Activated naive CD4-positive, alpha-beta T cell treated with anti-CD3 and anti-CD28 coated beads, Interleukin-2, amount 10 ng/mL, durations not matched to agents 7 days and 5 days (primary cell): Measurements from ENCODE around the gene TMCC2.
A peak's percentile ranks its signal among the peaks of the same experiment; 100 is the strongest.
"Not testable (repeated sequence)": the region's sequence is repeated elsewhere in the genome, so short reads cannot be mapped to it uniquely, and the experiment has no call there.

Source experiments
- CTCF ChIA-PET: fragments of 350-600 bp; sonication (Branson Sonifier 250); formaldehyde crosslinking; loops from one replicate; lab custom pipeline; 2021; ENCODE audit warnings: antibody characterized with exemption; lab: Charles Lee
- DNase-seq: peaks from one replicate; pipeline ENCODE4 v3.0.0-alpha.2; 2020
- H3K27ac Mint-ChIP-seq: one replicate; pipeline ENCODE4 v1.8.0; 2021; ENCODE audit warnings: mild to moderate bottlenecking, moderate library complexity, mixed read lengths
- H3K27me3 Mint-ChIP-seq: one replicate; pipeline ENCODE4 v1.8.0; 2021; ENCODE audit warnings: mild to moderate bottlenecking, mixed read lengths
- H3K36me3 Mint-ChIP-seq: one replicate; pipeline ENCODE4 v1.8.0; 2021; ENCODE audit warnings: mixed read lengths
- H3K4me1 Mint-ChIP-seq: one replicate; pipeline ENCODE4 v1.8.0; 2021; ENCODE audit warnings: mixed read lengths
- H3K4me3 Mint-ChIP-seq: one replicate; pipeline ENCODE4 v1.8.0; 2021; ENCODE audit warnings: mild to moderate bottlenecking, moderate library complexity, mixed read lengths
- H3K9me3 Mint-ChIP-seq: one replicate; pipeline ENCODE4 v1.8.0; 2021; ENCODE audit warnings: mixed read lengths

Gene TMCC2

DNA sequence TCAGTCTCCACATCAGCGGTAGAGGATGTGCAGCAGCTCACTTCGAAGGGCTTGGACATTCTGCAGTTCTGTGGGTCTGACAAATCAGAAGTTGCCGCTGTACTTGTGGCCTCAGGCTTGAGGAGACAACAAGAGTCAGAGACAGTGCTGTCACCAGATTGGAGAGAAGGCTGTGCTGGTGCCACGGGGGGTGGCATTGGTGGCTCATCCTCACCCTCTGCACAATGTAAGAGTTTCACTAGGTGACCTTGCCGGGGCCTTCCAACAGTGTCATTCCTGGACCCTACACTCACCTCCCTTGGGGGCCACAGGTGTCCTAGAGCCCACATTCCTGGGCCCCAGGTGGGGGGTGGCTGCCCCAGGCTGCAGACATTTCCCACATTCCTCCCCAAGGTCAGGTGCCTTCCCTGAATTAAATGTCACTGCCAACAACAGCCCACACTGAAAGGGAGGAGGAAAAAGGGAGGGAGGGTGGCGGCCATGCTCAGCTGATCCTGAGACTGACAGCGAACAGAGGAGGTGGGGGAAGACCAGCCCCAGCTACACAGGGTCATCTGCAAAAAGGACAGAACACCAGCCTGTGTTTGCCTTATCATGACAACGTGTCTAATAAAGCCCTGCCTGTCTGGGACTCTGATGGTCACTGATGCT, 46.4 kb downstream of the TMCC2 start:
- no peaks in the 10 kb centered on the region for H3K9me3 Mint-ChIP-seq
- CTCF ChIA-PET = interaction anchor here (0.8 to 26.5 kb wide), 21 partner anchors 8 to 287 kb away, joined by 3 to 1108 read pairs (median 4); partner anchors contain the start of genes NUAK2 and TMCC2
- no peak for DNase-seq
- peaks cover 44% of the 10 kb centered on the region for H3K4me1 Mint-ChIP-seq
- H3K4me3 Mint-ChIP-seq = no peak overlapping the region
- peaks cover 32% of the 10 kb centered on the region for H3K27me3 Mint-ChIP-seq
- H3K27ac Mint-ChIP-seq = no peak overlapping the region
- no peaks in the 10 kb centered on the region for H3K36me3 Mint-ChIP-seq

- peak overlapping the region; percentile 79 for H3K27ac Mint-ChIP-seq
- no peak overlapping the region for H3K4me3 Mint-ChIP-seq
- peak; percentile 57 for DNase-seq
- CTCF ChIA-PET = interaction anchor here (0.7 to 26.5 kb wide), 4 partner anchors 12 to 79 kb away, joined by 3 to 1108 read pairs (median 52); partner anchors contain the start of gene NUAK2
- peaks cover 54% of the 10 kb centered on the region for H3K4me1 Mint-ChIP-seq
- peaks cover 4% of the 10 kb centered on the region for H3K36me3 Mint-ChIP-seq
- peaks cover under 1% of the 10 kb centered on the region for H3K9me3 Mint-ChIP-seq
- peaks cover 42% of the 10 kb centered on the region for H3K27me3 Mint-ChIP-seq
These were observed 47.4 kb downstream of the TMCC2 start for GRCh38 chr1:205275133-205275532.

- Mint-ChIP-seq H3K36me3 (peaks cover 6% of the 10 kb centered on the region), H3K27ac (no peak overlapping the region), H3K9me3 (peaks cover 4% of the 10 kb centered on the region), H3K27me3 (peaks cover 46% of the 10 kb centered on the region), H3K4me3 (no peak overlapping the region), H3K4me1 (peaks cover 64% of the 10 kb centered on the region)
- CTCF ChIA-PET = interaction anchor here (0.7 to 26.5 kb wide), 7 partner anchors 11 to 212 kb away, joined by 3 to 1108 read pairs (median 4); partner anchors contain the start of gene NUAK2
- DNase-seq = no peak
These were observed 48.4 kb downstream of the TMCC2 start for GRCh38 chr1:205275916-205276688.

GRCh38 chr1:205276689-205277065, 48.9 kb downstream of the TMCC2 start:
- no peak for DNase-seq
- Mint-ChIP-seq H3K9me3 (peaks cover 4% of the 10 kb centered on the region), H3K27ac (no peak overlapping the region), H3K36me3 (peaks cover 6% of the 10 kb centered on the region), H3K27me3 (peaks cover 46% of the 10 kb centered on the region), H3K4me3 (no peak overlapping the region), H3K4me1 (peaks cover 65% of the 10 kb centered on the region)
- CTCF ChIA-PET = interaction anchor here (1.0 to 26.5 kb wide), 5 partner anchors 10 to 212 kb away, joined by 3 to 1108 read pairs (median 5); partner anchors contain the start of gene NUAK2

DNA sequence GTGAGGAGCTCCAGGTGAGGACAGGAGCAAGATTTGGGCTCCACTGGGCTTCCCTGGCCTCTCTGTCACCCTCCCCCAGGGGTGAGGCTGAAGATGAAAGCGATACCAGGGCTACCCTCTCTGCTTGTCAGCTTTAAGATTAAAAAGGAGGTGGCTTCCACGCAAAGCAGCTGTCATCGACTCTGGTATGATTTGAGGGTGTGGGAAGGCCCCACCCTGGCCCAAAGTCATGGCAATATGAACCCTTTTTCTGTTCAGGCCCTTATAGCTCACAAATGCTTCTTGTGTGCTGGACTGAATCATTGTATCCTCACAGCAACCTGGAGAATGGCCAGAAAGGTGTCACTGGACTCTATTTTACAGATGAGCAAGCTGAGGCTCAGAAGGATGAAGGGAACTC, 52.2 kb downstream of the TMCC2 start:
- H3K4me1 Mint-ChIP-seq = peaks cover 75% of the 10 kb centered on the region
- peaks cover 4% of the 10 kb centered on the region for H3K9me3 Mint-ChIP-seq
- peak overlapping the region; percentile 86 for H3K27ac Mint-ChIP-seq
- DNase-seq = peak; percentile 68
- H3K4me3 Mint-ChIP-seq = peak overlapping the region; percentile 26
- peaks cover 63% of the 10 kb centered on the region for H3K27me3 Mint-ChIP-seq
- peaks cover 14% of the 10 kb centered on the region for H3K36me3 Mint-ChIP-seq
- CTCF ChIA-PET = interaction anchor here (1.0 to 26.5 kb wide), 3 partner anchors 8 to 208 kb away, joined by 4 to 1108 read pairs (median 4); partner anchors contain the start of gene NUAK2

DNA sequence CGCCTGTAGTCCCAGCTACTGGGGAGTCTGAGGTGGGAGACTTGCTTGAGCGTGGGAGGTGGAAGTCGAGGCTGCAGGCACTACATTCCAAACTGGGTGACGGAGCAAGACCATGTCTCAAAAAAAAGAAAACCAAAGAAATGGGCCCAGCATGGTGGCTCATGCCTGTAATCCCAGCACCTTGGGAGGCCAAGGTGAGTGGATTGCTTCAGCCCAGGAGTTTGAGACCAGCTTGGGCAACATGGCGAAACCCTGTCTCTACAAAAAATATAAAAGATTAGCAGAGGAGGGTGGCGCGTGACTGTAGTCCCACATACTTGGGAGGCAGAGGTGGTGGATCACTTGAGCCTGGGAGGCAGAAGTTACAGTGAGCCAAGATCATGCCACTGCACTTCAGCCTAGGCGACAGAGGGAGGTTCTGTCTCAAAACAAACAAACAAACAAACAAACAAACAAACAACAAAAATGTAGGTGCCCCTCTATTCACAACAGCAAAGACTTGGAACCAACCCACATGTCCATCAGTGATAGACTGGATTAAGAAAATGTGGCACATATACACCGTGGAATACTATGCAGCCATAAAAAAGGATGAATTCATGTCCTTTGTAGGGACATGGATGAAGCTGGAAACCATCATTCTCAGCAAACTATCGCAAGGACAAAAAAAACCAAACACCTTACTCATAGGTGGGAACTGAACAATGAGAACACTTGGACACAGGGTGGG, 53.1 kb downstream of the TMCC2 start:
- CTCF ChIA-PET = interaction anchor here (1.6 to 26.5 kb wide), 3 partner anchors 7 to 43 kb away, joined by 4 to 1108 read pairs (median 14); partner anchors contain the start of gene NUAK2
- Mint-ChIP-seq H3K27ac (peak overlapping the region; percentile 86), H3K27me3 (peaks cover 63% of the 10 kb centered on the region), H3K4me1 (peaks cover 76% of the 10 kb centered on the region), H3K36me3 (peaks cover 14% of the 10 kb centered on the region)
- not testable (repeated sequence) for DNase-seq, H3K4me3 Mint-ChIP-seq, H3K9me3 Mint-ChIP-seq

- Mint-ChIP-seq H3K27me3 (peaks cover 54% of the 10 kb centered on the region), H3K4me3 (no peak overlapping the region), H3K36me3 (peaks cover 14% of the 10 kb centered on the region), H3K9me3 (peaks cover 4% of the 10 kb centered on the region), H3K4me1 (peaks cover 91% of the 10 kb centered on the region), H3K27ac (peak overlapping the region; percentile 98)
- CTCF ChIA-PET = interaction anchor here (1.3 to 26.5 kb wide), 3 partner anchors 9 to 40 kb away, joined by 3 to 1108 read pairs (median 98); partner anchors contain the start of gene NUAK2
- DNase-seq = no peak
These were observed 55.8 kb downstream of the TMCC2 start for GRCh38 chr1:205283270-205284147.

DNA sequence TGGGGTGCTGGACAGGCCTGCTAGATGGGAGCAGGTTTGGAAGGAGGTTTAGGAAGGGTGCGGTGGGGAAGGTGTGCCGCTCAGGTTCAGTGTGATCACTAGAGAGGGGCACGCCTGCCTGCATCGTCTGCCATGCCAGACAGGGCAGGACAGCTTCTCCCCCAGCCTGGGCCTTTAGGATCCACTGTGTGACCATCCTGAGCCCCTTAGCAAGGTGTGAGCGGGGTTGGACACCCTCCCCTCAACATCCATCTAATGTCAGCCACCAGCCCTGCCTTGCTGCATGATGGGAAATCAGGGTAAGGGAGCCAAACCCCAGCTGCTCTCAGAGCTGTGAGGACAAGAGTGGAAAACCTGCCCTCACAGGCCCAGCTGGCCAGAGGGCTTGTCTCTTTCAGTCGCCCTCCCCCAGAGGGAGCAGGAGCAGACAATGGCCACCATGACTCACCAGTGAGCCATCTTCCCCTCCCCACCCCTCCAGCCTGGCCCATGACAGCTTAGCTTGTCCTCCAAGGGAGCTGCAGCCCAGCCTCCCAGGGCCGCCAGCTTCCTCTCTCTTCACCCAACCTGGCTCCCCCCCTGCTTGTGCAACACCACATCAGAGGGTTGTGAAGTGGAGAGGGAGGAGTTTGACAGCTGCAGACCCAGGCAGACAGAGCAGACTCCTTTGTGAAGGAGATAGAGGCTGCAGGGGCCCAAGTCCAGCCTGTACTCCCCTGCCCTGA, 56.8 kb downstream of the TMCC2 start:
- Mint-ChIP-seq H3K36me3 (peaks cover 14% of the 10 kb centered on the region), H3K4me1 (peaks cover 89% of the 10 kb centered on the region), H3K27me3 (peaks cover 43% of the 10 kb centered on the region), H3K4me3 (peak overlapping the region; percentile 58), H3K9me3 (peaks cover 4% of the 10 kb centered on the region), H3K27ac (peak overlapping the region; percentile 98)
- peak; percentile 96 for DNase-seq
- CTCF ChIA-PET = interaction anchor here (1.0 to 26.5 kb wide), 5 partner anchors 10 to 307 kb away, joined by 3 to 1108 read pairs (median 5); partner anchors contain the start of gene NUAK2

DNA sequence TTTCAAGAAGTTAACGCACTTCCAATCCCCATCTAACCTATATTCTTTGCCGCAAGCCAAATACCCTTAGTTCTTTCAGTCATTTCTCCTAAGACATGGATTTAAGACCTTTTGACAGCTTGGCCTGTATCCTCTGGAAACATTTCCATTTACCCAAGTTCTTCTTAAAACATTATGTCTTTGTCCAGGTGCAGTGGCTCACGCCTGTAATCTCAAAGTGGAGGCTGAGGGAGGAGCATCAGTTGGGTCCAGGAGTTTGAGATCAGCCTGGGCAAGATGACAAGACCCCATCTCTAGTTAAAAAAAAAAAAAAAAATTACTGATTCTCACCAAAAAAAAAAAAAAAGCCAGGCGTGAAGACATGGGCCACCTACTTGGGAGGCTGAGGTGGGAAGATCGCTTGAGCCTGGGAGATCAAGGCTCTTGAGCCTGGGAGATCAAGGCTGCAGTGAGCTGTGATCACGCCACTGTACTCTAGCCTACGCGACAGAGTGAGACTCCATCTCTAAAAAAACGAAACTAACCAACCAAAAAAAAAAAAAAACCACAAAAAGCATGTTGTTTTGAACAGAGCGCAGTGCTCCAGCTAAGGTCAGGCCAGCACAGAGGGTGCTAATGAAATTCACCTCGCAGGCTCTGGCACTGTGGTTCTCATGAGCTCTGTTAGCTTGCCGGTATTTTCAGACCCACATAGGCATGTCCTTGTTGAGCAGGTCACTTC, 57.8 kb downstream of the TMCC2 start:
- Mint-ChIP-seq H3K4me1 (peaks cover 86% of the 10 kb centered on the region), H3K4me3 (peak overlapping the region; percentile 58), H3K9me3 (no peaks in the 10 kb centered on the region), H3K27me3 (peaks cover 37% of the 10 kb centered on the region), H3K27ac (peak overlapping the region; percentile 98), H3K36me3 (peaks cover 7% of the 10 kb centered on the region)
- CTCF ChIA-PET = interaction anchor here (0.6 to 26.5 kb wide), 7 partner anchors 11 to 749 kb away, joined by 3 to 1108 read pairs (median 3); partner anchors contain the start of gene NUAK2
- peak; percentile 73 for DNase-seq

GRCh38 chr1:205286335-205286950, 58.7 kb downstream of the TMCC2 start:
- DNase-seq = peak; percentile 90
- Mint-ChIP-seq H3K27me3 (peaks cover 37% of the 10 kb centered on the region), H3K4me1 (peaks cover 84% of the 10 kb centered on the region), H3K27ac (peak overlapping the region; percentile 98), H3K36me3 (peaks cover 7% of the 10 kb centered on the region), H3K4me3 (peak overlapping the region; percentile 58), H3K9me3 (no peaks in the 10 kb centered on the region)
- CTCF ChIA-PET = interaction anchor here (0.8 to 26.5 kb wide), 4 partner anchors 12 to 68 kb away, joined by 3 to 1108 read pairs (median 52); partner anchors contain the start of gene NUAK2

- Mint-ChIP-seq H3K27me3 (peaks cover 37% of the 10 kb centered on the region), H3K4me1 (peaks cover 88% of the 10 kb centered on the region), H3K9me3 (no peaks in the 10 kb centered on the region), H3K4me3 (peak overlapping the region; percentile 58), H3K36me3 (peaks cover 7% of the 10 kb centered on the region), H3K27ac (peak overlapping the region; percentile 98)
- no peak for DNase-seq
- CTCF ChIA-PET = interaction anchor here (7.6 to 26.5 kb wide), 2 partner anchors 13 to 37 kb away, joined by 98 to 1108 read pairs; partner anchors contain the start of gene NUAK2
These were observed 59.3 kb downstream of the TMCC2 start for GRCh38 chr1:205287076-205287475.
